GM21529 (cell line): ENCODE data around the gene CDK2AP2.
A peak's percentile ranks its signal among the peaks of the same experiment; 100 is the strongest.
"Not testable (repeated sequence)": the region's sequence is repeated elsewhere in the genome, so short reads cannot be mapped to it uniquely, and the experiment has no call there.

ENCODE experiments used
- ATAC-seq: cut with Tn5 transposase; IDR thresholded peaks from one replicate; pipeline ENCODE4 v1.9.1; 2021; ENCODE audit not compliant: unreplicated experiment

CDK2AP2 gene

GRCh38 chr11:67468456-67468758 lies 39.6 kb downstream of the CDK2AP2 start:
- no peak for ATAC-seq

- ATAC-seq, result no peak
These were observed 39.9 kb downstream of the CDK2AP2 start for GRCh38 chr11:67468056-67468455.

GRCh38 chr11:67466962-67467771 lies 40.8 kb downstream of the CDK2AP2 start:
- no peak for ATAC-seq

GRCh38 chr11:67466367-67466766 lies 41.6 kb downstream of the CDK2AP2 start:
- ATAC-seq, result no peak

- not testable (repeated sequence) for ATAC-seq
These were observed 42.4 kb downstream of the CDK2AP2 start for GRCh38 chr11:67465530-67465929.

- no peak for ATAC-seq
These were observed 42.8 kb downstream of the CDK2AP2 start for GRCh38 chr11:67465189-67465510.

- peak; percentile 43 for ATAC-seq
These were observed 43.4 kb downstream of the CDK2AP2 start for GRCh38 chr11:67464411-67465188.

- no peak for ATAC-seq
These were observed 44.1 kb downstream of the CDK2AP2 start for GRCh38 chr11:67463680-67464410.

GRCh38 chr11:67463186-67463585 lies 44.8 kb downstream of the CDK2AP2 start:
- ATAC-seq, result no peak

- no peak for ATAC-seq
These were observed 49.7 kb downstream of the CDK2AP2 start for GRCh38 chr11:67458266-67458665.

GRCh38 chr11:67457453-67457852 lies 50.5 kb downstream of the CDK2AP2 start:
- ATAC-seq, result no peak
